Measurements from ENCODE around the gene GPS2.

Gene GPS2

GRCh38 chr17:7325031-7325528, 9.9 kb upstream of the GPS2 start:
- no peak for TF ChIP-seq CTCF (IDR thresholded peaks at IDR 0.05; ENCODE audit: low read depth, low read length, missing control alignments)
- H3K4me3 ChIP-seq (ENCODE audit: low read depth, low read length), result no peak overlapping the region
- no peak for DNase-seq (ENCODE audit: low read depth)
- in situ Hi-C loops (cut with HindIII; ENCODE audit: low sequenced_read_pairs), result no loop called here

- no peak overlapping the region for H3K4me3 ChIP-seq (ENCODE audit: low read depth, low read length)
Observed at GRCh38 chr17:7324438-7324779, 9.2 kb upstream of the GPS2 start.

GRCh38 chr17:7323731-7324437, 8.7 kb upstream of the GPS2 start:
- peak; percentile 92 for TF ChIP-seq CTCF (IDR thresholded peaks at IDR 0.05; ENCODE audit: low read depth, low read length, missing control alignments)
- DNase-seq (ENCODE audit: low read depth), result no peak
- in situ Hi-C loops (cut with HindIII; ENCODE audit: low sequenced_read_pairs), result no loop called here
- no peak overlapping the region for H3K4me3 ChIP-seq (ENCODE audit: low read depth, low read length)

More at GRCh38 chr17:7324438-7324779, 9.2 kb upstream of the GPS2 start:
- in situ Hi-C loops (cut with HindIII; ENCODE audit: low sequenced_read_pairs), result no loop called here
- TF ChIP-seq CTCF (IDR thresholded peaks at IDR 0.05; ENCODE audit: low read depth, low read length, missing control alignments), result no peak
- no peak for DNase-seq (ENCODE audit: low read depth)

GRCh38 chr17:7322520-7323194, 7.5 kb upstream of the GPS2 start:
- no peak overlapping the region for H3K4me3 ChIP-seq (ENCODE audit: low read depth, low read length)
- no peak for TF ChIP-seq CTCF (IDR thresholded peaks at IDR 0.05; ENCODE audit: low read depth, low read length, missing control alignments)
- no peak for DNase-seq (ENCODE audit: low read depth)

GRCh38 chr17:7321466-7321865, 6.3 kb upstream of the GPS2 start:
- no peak for DNase-seq (ENCODE audit: low read depth)
- no peak overlapping the region for H3K4me3 ChIP-seq (ENCODE audit: low read depth, low read length)
- in situ Hi-C loops (cut with HindIII; ENCODE audit: low sequenced_read_pairs), result no loop called here
- no peak for TF ChIP-seq CTCF (IDR thresholded peaks at IDR 0.05; ENCODE audit: low read depth, low read length, missing control alignments)

More at GRCh38 chr17:7322520-7323194, 7.5 kb upstream of the GPS2 start:
- in situ Hi-C loops (cut with HindIII; ENCODE audit: low sequenced_read_pairs), result no loop called here

GRCh38 chr17:7318121-7318860, 3.1 kb upstream of the GPS2 start:
- TF ChIP-seq CTCF (IDR thresholded peaks at IDR 0.05; ENCODE audit: low read depth, low read length, missing control alignments), result no peak
- DNase-seq (ENCODE audit: low read depth), result no peak
- H3K4me3 ChIP-seq (ENCODE audit: low read depth, low read length), result no peak overlapping the region
- in situ Hi-C loops (cut with HindIII; ENCODE audit: low sequenced_read_pairs), result no loop called here
